HepG2 (cell line): ENCODE results near the gene AGPAT2. TPM values are rescaled to one million over a fixed set of nuclear protein-coding genes. Genes with fewer than 3 reads are reported as not detected.

Experiments used
- ATAC-seq: fragments of 200-7000 bp; cut with Tn5 transposase; 3 replicates; pipeline ENCODE4 v1.9.1; 2020; ENCODE audit warnings: mild to moderate bottlenecking, moderate library complexity
- BruUV-seq: library from RNA; stranded (reverse); fragments of 400-500 nt; replicated peaks from 2 replicates; lab custom pipeline; 2021; lab: Mats Ljungman, UMichigan
- CTCF ChIA-PET: fragments of 300-600 bp; formaldehyde crosslinking; extraction: SDS; loops from one replicate; lab custom pipeline; 2021; ENCODE audit warnings: low total read pairs, inconsistent platforms, low intra/inter-chr PET ratio; lab: Yijun Ruan, JAX
- POLR2A ChIA-PET: fragments of 350-600 bp; sonication (Branson Sonifier 250); formaldehyde crosslinking; loops from one replicate; lab custom pipeline; 2020; ENCODE audit warnings: antibody characterized with exemption, inconsistent platforms; lab: Yijun Ruan, JAX
- DNase-seq: peaks from one replicate; pipeline ENCODE4 v3.0.0-alpha.2; 2015; ENCODE audit warnings: low spot score
- FAIRE-seq: peaks from 3 replicates; lab custom pipeline; 2011; peaks lifted over from hg19 to GRCh38; lab: Jason Lieb, UNC
- H2AFZ ChIP-seq: one replicate; pipeline ENCODE4 v1.6.1; 2011; ENCODE audit warnings: low read length, inconsistent platforms
- H3K27ac ChIP-seq: fragments of 300-600 bp; 3 replicates; pipeline ENCODE4 v1.8.0; 2011; ENCODE audit warnings: mixed run types, mild to moderate bottlenecking, mixed read lengths, low read length, inconsistent platforms; ENCODE audit not compliant: insufficient read depth; ENCODE audit errors: extremely low read length
- H3K27me3 ChIP-seq, 2 experiments: fragments of 200-600 bp in 1 of 2; 2 replicates in 1 of 2; 3 replicates in 1 of 2; pipeline versions ENCODE4 v1.6.0 to v1.8.0; 2011; ENCODE audit warnings: low read length in 2 of 2, mild to moderate bottlenecking in 2 of 2, moderate library complexity in 2 of 2, inconsistent platforms in 1 of 2; ENCODE audit not compliant: insufficient read depth in 2 of 2, control insufficient read depth in 1 of 2
- H3K36me3 ChIP-seq, 2 experiments: fragments of 200-600 bp in 1 of 2; replicated peaks in 1 of 2; 2 replicates in 1 of 2; 3 replicates in 1 of 2; pipeline versions ENCODE4 v1.5.1 to v1.8.0; 2011; ENCODE audit warnings: low read length in 2 of 2, inconsistent platforms in 1 of 2; ENCODE audit not compliant: insufficient read depth in 2 of 2, control insufficient read depth in 1 of 2
- H3K4me1 ChIP-seq: 2 replicates; pipeline ENCODE4 v1.5.1; 2012; ENCODE audit warnings: low read length, inconsistent platforms; ENCODE audit not compliant: insufficient read depth
- H3K4me2 ChIP-seq: 2 replicates; pipeline ENCODE4 v1.6.0; 2011; ENCODE audit warnings: low read depth, low read length, inconsistent platforms
- H3K4me3 ChIP-seq, 3 experiments: fragments of 200-600 bp in 1 of 3; sonication (generic), shearing (Covaris generic) in 1 of 3; replicated peaks in 1 of 3; 2 replicates each; pipeline ENCODE4 v1.5.1; 2011 to 2016; ENCODE audit warnings: low read length in 3 of 3, inconsistent platforms in 2 of 3, low read depth in 2 of 3, mild to moderate bottlenecking in 2 of 3, control low read depth in 1 of 3, mixed read lengths in 1 of 3; ENCODE audit not compliant: insufficient read depth in 1 of 3
- H3K79me2 ChIP-seq: one replicate; pipeline ENCODE4 v1.6.1; 2011; ENCODE audit warnings: low read length, inconsistent platforms; ENCODE audit not compliant: insufficient read depth
- H3K9ac ChIP-seq: 2 replicates; pipeline ENCODE4 v1.6.0; 2011; ENCODE audit warnings: mild to moderate bottlenecking, low read depth, low read length, inconsistent platforms; ENCODE audit not compliant: insufficient read depth
- H3K9me3 ChIP-seq: 2 replicates; pipeline ENCODE4 v1.5.1; 2012; ENCODE audit warnings: mild to moderate bottlenecking, low read length
- H4K20me1 ChIP-seq: 2 replicates; pipeline ENCODE4 v1.6.0; 2011; ENCODE audit warnings: inconsistent platforms, mild to moderate bottlenecking, low read length, moderate library complexity; ENCODE audit not compliant: insufficient read depth
- CHD2 ChIP-seq: IDR thresholded peaks from 2 replicates; pipeline ENCODE4 v1.6.1; 2011; ENCODE audit warnings: low read depth, low read length, improper control_type of control experiment
- DNMT3B ChIP-seq: conservative IDR thresholded peaks from 2 replicates; pipeline ENCODE4 v1.6.1; 2016; ENCODE audit warnings: missing biosample characterization, control low read depth
- ELF1 ChIP-seq: sonication (generic); formaldehyde crosslinking; IDR thresholded peaks from 2 replicates; pipeline ENCODE4 v1.4.0; 2020; ENCODE audit warnings: missing genetic modification reagents
- FOXA3 ChIP-seq: IDR thresholded peaks from 2 replicates; pipeline ENCODE4 v1.6.1; 2016; ENCODE audit warnings: missing genetic modification reagents, missing compliant biosample characterization
- HNRNPLL ChIP-seq: fragments of 200-400 bp; formaldehyde crosslinking; IDR thresholded peaks from 2 replicates; pipeline ENCODE4 v1.6.1; 2017; ENCODE audit warnings: mild to moderate bottlenecking, low read depth, low read length; ENCODE audit not compliant: poor library complexity, severe bottlenecking
- MTA1 ChIP-seq: sonication (generic); formaldehyde crosslinking; IDR thresholded peaks from 2 replicates; pipeline ENCODE4 v1.4.0; 2020; ENCODE audit warnings: missing genetic modification reagents, mild to moderate bottlenecking, borderline replicate concordance
- PCBP2 ChIP-seq: fragments of 200-400 bp; formaldehyde crosslinking; optimal IDR thresholded peaks from 2 replicates; pipeline ENCODE3; 2018; ENCODE audit warnings: low read length, low read depth; ENCODE audit not compliant: poor library complexity, severe bottlenecking
- SMAD3 ChIP-seq: sonication (generic); formaldehyde crosslinking; IDR thresholded peaks from 2 replicates; pipeline ENCODE4 v1.4.0; 2020; ENCODE audit warnings: missing genetic modification reagents
- TOE1 ChIP-seq: sonication (generic); formaldehyde crosslinking; IDR thresholded peaks from 2 replicates; pipeline ENCODE4 v1.4.0; 2020; ENCODE audit warnings: mild to moderate bottlenecking, missing genetic modification reagents
- ZBTB38 ChIP-seq: sonication (generic); formaldehyde crosslinking; IDR thresholded peaks from 2 replicates; pipeline ENCODE4 v1.5.1; 2020; ENCODE audit warnings: mild to moderate bottlenecking, missing genetic modification reagents
- ZFP91 ChIP-seq: sonication (generic); formaldehyde crosslinking; IDR thresholded peaks from 2 replicates; pipeline ENCODE4 v1.9.0; 2022; ENCODE audit warnings: missing genetic modification reagents, mild to moderate bottlenecking, borderline replicate concordance
- ZFX ChIP-seq: sonication (generic); formaldehyde crosslinking; IDR thresholded peaks from 2 replicates; pipeline ENCODE4 v1.4.0; 2020; ENCODE audit warnings: mild to moderate bottlenecking, low read depth, missing genetic modification reagents, moderate library complexity
- ZKSCAN8 ChIP-seq: IDR thresholded peaks from 2 replicates; pipeline ENCODE4 v1.6.1; 2016; ENCODE audit warnings: borderline replicate concordance, missing genetic modification reagents, missing compliant biosample characterization
- ZNF557 ChIP-seq: sonication (generic); formaldehyde crosslinking; IDR thresholded peaks from 2 replicates; pipeline ENCODE4 v1.4.0; 2020; ENCODE audit warnings: missing genetic modification reagents
- ZNF607 ChIP-seq: sonication (generic); formaldehyde crosslinking; IDR thresholded peaks from 2 replicates; pipeline ENCODE4 v1.5.1; 2020; ENCODE audit warnings: missing genetic modification reagents, mild to moderate bottlenecking, borderline replicate concordance
- ZNF737 ChIP-seq: sonication (generic); formaldehyde crosslinking; IDR thresholded peaks from 2 replicates; pipeline ENCODE4 v1.5.0; 2020; ENCODE audit warnings: missing genetic modification reagents, mild to moderate bottlenecking, borderline replicate concordance
- WGBS: methylation state at CpG from one replicate; pipeline ENCODE4 v1.1.6; 2017; ENCODE audit warnings: low lambda C conversion rate; 5-methylcytosine and 5-hydroxymethylcytosine counted together
- in situ Hi-C: cut with HindIII; loops from 2 replicates; pipeline ENCODE4 v1.10.0; 2017; ENCODE audit warnings: low pct_unique_long_range_greater_than_20kb; ENCODE audit not compliant: extremely low pct_ligation_motif_present
- intact Hi-C: fragments of 100-400 bp; cut with micrococcal nuclease; formaldehyde crosslinking; loops from one replicate; pipeline ENCODE4 v1.10.0; 2022; ENCODE audit not compliant: unreplicated experiment
- polyA plus RNA-seq, 8 experiments: library from polyadenylated mRNA; depleted of rRNA in 3 of 8; stranded (reverse) in 7 of 8; unstranded in 1 of 8; fragments of >200 nt; fragmentation: Illumina TruSeq in 4 of 8; extraction: Trizol in 4 of 8; gene quantifications; 2 replicates each; pipeline versions ENCODE4 v1.2.1 to v1.2.3, GENCODE V29; 2011 to 2016; ENCODE audit warnings: low read depth in 4 of 8, missing spikeins in 1 of 8, mixed read lengths in 1 of 8; ENCODE audit not compliant: insufficient read depth in 1 of 8
- total RNA-seq, 5 experiments: library from RNA; depleted of rRNA; stranded (reverse); fragments of >200 nt; fragmentation: Illumina TruSeq; extraction: Trizol; gene quantifications; 2 replicates each; pipeline ENCODE4 v1.2.3, GENCODE V29; 2016; ENCODE audit warnings: low read depth in 1 of 5
- TF ChIP-seq, protein P1 (sequence below): sonication (generic); formaldehyde crosslinking; IDR thresholded peaks from 2 replicates; pipeline ENCODE4 v1.5.1; 2020; ENCODE audit warnings: mild to moderate bottlenecking, missing genetic modification reagents, moderate library complexity
- TF ChIP-seq, protein P2 (sequence below): sonication (generic); formaldehyde crosslinking; IDR thresholded peaks from 2 replicates; pipeline ENCODE4 v1.8.0; 2022; ENCODE audit warnings: missing genetic modification reagents, low read depth, mild to moderate bottlenecking, borderline replicate concordance

The AGPAT2 gene
- total and polyA plus RNA-seq, 2 of the 13 experiments (the other 11 are each of a cell fraction or from before 2014, with no cell fraction given): 3.9 to 25.8 TPM

- TF ChIP-seq TOE1 (no peak), CHD2 (no peak), PCBP2 (peak; percentile 37), ZNF557 (CRISPR knock-in tag) (no peak), FOXA3 (CRISPR knock-in tag) (no peak)
These were observed 9.2 kb upstream of the AGPAT2 start (continued) for GRCh38 chr9:136696502-136696901.

DNA sequence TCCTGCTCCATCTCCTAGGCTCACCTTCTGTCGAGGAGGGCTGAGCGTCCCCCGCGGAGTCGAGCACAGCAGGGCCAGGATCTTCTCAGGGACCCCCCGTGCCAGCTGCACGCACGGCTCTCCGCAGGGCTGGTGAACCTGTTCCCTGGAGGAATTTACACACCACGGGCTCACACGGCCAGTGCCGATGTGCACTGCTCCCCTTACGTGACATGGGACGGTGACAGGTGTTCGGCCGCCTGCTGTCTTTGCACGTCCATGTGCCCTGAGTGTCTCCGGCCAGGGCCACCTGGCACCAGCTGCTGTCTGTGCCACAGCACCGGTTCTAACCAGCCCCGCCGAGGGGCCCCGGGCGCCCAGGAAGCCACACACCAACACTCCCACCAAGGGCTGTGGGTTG, 8.7 kb upstream of the AGPAT2 start:
- CTCF ChIA-PET: no interaction called here
- H2AFZ ChIP-seq: no peak overlapping the region
- ATAC-seq (no peak), DNase-seq (no peak), FAIRE-seq (no peak)
- H3K4me2 ChIP-seq: peak overlapping the region; percentile 36; the same call in 1 of the 2 replicates
- 0 out of 2 replicates have a peak overlapping the region, but pooled peaks have one; percentile 3 for H3K9ac ChIP-seq
- H3K36me3 ChIP-seq: no peaks in the 10 kb centered on the region
- POLR2A ChIA-PET: no interaction called here
- H3K9me3 ChIP-seq: no peaks in the 10 kb centered on the region
- 55% methylated on average over 8 of the region's 23 CpGs for WGBS
- in situ Hi-C loops: no loop called here
- peaks cover 86% of the 10 kb centered on the region for H3K4me1 ChIP-seq
- intact Hi-C loops: no loop called here
- peaks cover 13 to 37% of the 10 kb centered on the region in 2 experiments; a peak in 4 of 5 replicates for H3K27me3 ChIP-seq
- BruUV-seq: no TSS peak
- no peaks in the 10 kb centered on the region for H3K79me2 ChIP-seq
- peak overlapping the region in 1 of 3 experiments; percentile 41; a peak in 1 of 6 replicates for H3K4me3 ChIP-seq
- no peak overlapping the region for H3K27ac ChIP-seq
- no peaks in the 10 kb centered on the region for H4K20me1 ChIP-seq
- TF ChIP-seq ZKSCAN8 (CRISPR knock-in tag) (no peak), ZNF607 (CRISPR knock-in tag) (0 out of 2 replicates have a peak, but pooled peaks have one; percentile 35), DNMT3B (CRISPR knock-in tag) (no peak), ZBTB38 (CRISPR knock-in tag) (0 out of 2 replicates have a peak, but pooled peaks have one; percentile 51), SMAD3 (CRISPR knock-in tag) (no peak), ZFP91 (0 out of 2 replicates have a peak, but pooled peaks have one; percentile 4), ZFX (CRISPR knock-in tag) (no peak), ELF1 (no peak), MTA1 (peak; percentile 59; the same call in 1 of the 2 replicates), ZNF737 (CRISPR knock-in tag) (no peak), HNRNPLL (peak; percentile 20)
- TF ChIP-seq, protein P1, sequence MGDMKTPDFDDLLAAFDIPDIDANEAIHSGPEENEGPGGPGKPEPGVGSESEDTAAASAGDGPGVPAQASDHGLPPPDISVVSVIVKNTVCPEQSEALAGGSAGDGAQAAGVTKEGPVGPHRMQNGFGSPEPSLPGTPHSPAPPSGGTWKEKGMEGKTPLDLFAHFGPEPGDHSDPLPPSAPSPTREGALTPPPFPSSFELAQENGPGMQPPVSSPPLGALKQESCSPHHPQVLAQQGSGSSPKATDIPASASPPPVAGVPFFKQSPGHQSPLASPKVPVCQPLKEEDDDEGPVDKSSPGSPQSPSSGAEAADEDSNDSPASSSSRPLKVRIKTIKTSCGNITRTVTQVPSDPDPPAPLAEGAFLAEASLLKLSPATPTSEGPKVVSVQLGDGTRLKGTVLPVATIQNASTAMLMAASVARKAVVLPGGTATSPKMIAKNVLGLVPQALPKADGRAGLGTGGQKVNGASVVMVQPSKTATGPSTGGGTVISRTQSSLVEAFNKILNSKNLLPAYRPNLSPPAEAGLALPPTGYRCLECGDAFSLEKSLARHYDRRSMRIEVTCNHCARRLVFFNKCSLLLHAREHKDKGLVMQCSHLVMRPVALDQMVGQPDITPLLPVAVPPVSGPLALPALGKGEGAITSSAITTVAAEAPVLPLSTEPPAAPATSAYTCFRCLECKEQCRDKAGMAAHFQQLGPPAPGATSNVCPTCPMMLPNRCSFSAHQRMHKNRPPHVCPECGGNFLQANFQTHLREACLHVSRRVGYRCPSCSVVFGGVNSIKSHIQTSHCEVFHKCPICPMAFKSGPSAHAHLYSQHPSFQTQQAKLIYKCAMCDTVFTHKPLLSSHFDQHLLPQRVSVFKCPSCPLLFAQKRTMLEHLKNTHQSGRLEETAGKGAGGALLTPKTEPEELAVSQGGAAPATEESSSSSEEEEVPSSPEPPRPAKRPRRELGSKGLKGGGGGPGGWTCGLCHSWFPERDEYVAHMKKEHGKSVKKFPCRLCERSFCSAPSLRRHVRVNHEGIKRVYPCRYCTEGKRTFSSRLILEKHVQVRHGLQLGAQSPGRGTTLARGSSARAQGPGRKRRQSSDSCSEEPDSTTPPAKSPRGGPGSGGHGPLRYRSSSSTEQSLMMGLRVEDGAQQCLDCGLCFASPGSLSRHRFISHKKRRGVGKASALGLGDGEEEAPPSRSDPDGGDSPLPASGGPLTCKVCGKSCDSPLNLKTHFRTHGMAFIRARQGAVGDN (CRISPR knock-in tag): peak; percentile 42; the same call in 1 of the 2 replicates
- TF ChIP-seq, protein P2, sequence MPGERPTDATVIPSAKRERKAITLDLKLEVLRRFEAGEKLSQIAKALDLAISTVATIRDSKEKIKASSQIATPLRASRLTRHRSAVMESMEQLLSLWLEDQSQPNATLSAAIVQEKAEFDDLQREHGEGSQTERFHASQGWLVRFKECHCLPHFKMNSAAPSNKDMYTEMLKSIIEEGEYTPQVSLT (CRISPR knock-in tag): no peak
